ENCODE results near the gene YY1AP1.
A peak's percentile ranks its signal among the peaks of the same experiment; 100 is the strongest.
"Not testable (repeated sequence)": the region's sequence is repeated elsewhere in the genome, so short reads cannot be mapped to it uniquely, and the experiment has no call there.

YY1AP1 gene

GRCh38 chr1:155695072-155695471 lies 6.5 kb upstream of the YY1AP1 start:
- DNase-seq, result no peak

- no peak for DNase-seq
Measured at GRCh38 chr1:155694167-155694566, 5.6 kb upstream of the YY1AP1 start.

GRCh38 chr1:155691992-155692528 lies 3.5 kb upstream of the YY1AP1 start:
- DNase-seq, result no peak

GRCh38 chr1:155689081-155689607 lies 570 bp upstream of the YY1AP1 start, which contains the start of gene DAP3:
Gene DAP3, plus strand, starts transcription at chr1:155689091. Its CDS starts 20,689 bp downstream, at chr1:155709780.
- DNase-seq, result not testable (repeated sequence)

GRCh38 chr1:155687705-155688323 lies 760 bp downstream of the YY1AP1 start:
- not testable (repeated sequence) for DNase-seq

- DNase-seq, result no peak
Measured at GRCh38 chr1:155681776-155682175, 6.8 kb downstream of the YY1AP1 start.

- DNase-seq, result no peak
Measured at GRCh38 chr1:155680531-155680930, 8.0 kb downstream of the YY1AP1 start.

GRCh38 chr1:155678992-155679391 lies 9.6 kb downstream of the YY1AP1 start:
- not testable (repeated sequence) for DNase-seq

GRCh38 chr1:155678027-155678426 lies 10.5 kb downstream of the YY1AP1 start:
- no peak for DNase-seq

GRCh38 chr1:155673003-155673402 lies 15.6 kb downstream of the YY1AP1 start:
- no peak for DNase-seq

GRCh38 chr1:155671750-155672149 lies 16.8 kb downstream of the YY1AP1 start:
- DNase-seq, result no peak

- no peak for DNase-seq
Measured at GRCh38 chr1:155669233-155670162, 19.1 kb downstream of the YY1AP1 start.

- DNase-seq, result not testable (repeated sequence)
Measured at GRCh38 chr1:155661239-155661638, 27.3 kb downstream of the YY1AP1 start.

- peak in 1 of 2 experiments; percentile 40 for DNase-seq
Measured at GRCh38 chr1:155657463-155657862, 31.1 kb downstream of the YY1AP1 start.

GRCh38 chr1:155652951-155653350 lies 35.6 kb downstream of the YY1AP1 start:
- DNase-seq, result no peak

GRCh38 chr1:155651861-155652661 lies 36.5 kb downstream of the YY1AP1 start:
- no peak for DNase-seq

GRCh38 chr1:155650231-155650757 lies 38.3 kb downstream of the YY1AP1 start:
- DNase-seq, result peak in 1 of 2 experiments; percentile 69

GRCh38 chr1:155649676-155650075 lies 38.9 kb downstream of the YY1AP1 start:
- no peak for DNase-seq

GRCh38 chr1:155648207-155649147 lies 40.1 kb downstream of the YY1AP1 start:
- DNase-seq, result peak in 1 of 2 experiments; percentile 62

- peak in 1 of 2 experiments; percentile 32 for DNase-seq
Measured at GRCh38 chr1:155646307-155646706, 42.3 kb downstream of the YY1AP1 start.

- peak; percentile 52 to 63 for DNase-seq
Measured at GRCh38 chr1:155645648-155646047, 42.9 kb downstream of the YY1AP1 start.
